GM19043 (cell line): ENCODE measurements around the gene DYNLT2B.
"Not testable (repeated sequence)": the region's sequence is repeated elsewhere in the genome, so short reads cannot be mapped to it uniquely, and the experiment has no call there.

Experiments
- ATAC-seq: cut with Tn5 transposase; IDR thresholded peaks from one replicate; pipeline ENCODE4 v1.9.1; 2021; ENCODE audit warnings: low read depth; ENCODE audit not compliant: unreplicated experiment

Gene DYNLT2B

GRCh38 chr3:196274585-196274984 lies 43.5 kb downstream of the DYNLT2B start:
- ATAC-seq: peak; percentile 88

- no peak for ATAC-seq
Observed at GRCh38 chr3:196273655-196274054, 44.4 kb downstream of the DYNLT2B start.

DNA sequence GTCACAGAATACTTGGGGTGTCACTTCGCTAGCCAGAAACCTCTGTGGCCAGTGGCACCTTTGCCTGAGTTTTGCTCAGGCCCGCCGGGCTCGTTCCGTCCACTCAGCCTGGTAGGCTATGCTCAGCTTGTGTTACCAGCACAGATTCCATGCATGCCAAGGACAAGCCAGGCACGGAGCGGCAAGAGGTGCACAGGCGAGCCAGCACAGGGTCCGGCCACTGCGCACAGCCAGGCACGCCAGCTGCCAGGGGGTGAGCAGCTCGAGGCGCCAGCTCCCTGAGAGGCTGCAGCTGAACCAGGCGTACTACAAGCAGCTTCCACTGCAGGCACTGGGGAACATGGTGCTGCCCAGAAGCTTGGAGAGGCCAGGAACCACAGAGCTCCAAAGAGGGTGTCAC lies 45.2 kb downstream of the DYNLT2B start:
- no peak for ATAC-seq

- ATAC-seq: no peak
Observed at GRCh38 chr3:196270499-196270898, 47.5 kb downstream of the DYNLT2B start.

DNA sequence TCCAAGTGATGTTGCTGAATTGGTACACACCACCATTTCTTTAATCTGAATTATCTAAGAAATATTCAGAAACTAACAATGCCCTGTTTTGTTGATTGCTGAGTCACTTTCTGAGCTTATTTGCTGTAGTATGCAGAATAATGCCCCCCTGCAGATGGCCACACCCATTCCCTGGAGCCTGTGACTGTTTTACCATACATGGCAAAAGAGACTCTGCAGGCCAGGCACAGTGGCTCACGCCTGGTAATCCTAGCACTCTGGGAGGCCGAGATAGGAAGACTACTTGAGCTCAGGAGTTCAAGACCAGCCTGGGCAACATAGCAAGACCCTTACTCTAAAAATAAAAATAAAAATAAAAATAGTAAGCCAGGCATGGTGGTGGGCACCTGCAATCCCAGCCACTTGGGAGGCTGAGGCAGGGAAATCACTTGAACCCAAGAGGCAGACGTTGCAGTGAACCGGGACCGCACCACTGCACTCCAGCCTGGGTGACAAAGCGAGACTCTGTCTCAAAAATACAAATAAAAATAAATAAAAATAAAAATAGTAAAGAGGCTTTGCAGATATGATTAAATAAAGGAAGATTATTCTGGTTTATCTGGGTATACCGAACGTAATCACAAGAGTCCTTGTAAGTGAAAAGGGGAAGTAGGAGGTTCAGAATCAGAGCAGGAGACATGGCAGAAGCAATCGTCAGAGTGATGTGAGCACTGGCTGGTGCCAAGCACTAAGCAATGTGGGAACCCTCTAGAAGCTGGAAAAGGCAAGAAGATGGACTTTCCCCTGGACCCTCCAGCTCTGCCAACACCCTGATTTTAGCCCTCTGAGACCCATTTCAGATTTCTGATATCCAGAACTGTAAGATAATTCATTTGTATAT lies 49.5 kb downstream of the DYNLT2B start:
- no peak for ATAC-seq

GRCh38 chr3:196263819-196264218 lies 54.2 kb downstream of the DYNLT2B start:
- ATAC-seq: no peak

DNA sequence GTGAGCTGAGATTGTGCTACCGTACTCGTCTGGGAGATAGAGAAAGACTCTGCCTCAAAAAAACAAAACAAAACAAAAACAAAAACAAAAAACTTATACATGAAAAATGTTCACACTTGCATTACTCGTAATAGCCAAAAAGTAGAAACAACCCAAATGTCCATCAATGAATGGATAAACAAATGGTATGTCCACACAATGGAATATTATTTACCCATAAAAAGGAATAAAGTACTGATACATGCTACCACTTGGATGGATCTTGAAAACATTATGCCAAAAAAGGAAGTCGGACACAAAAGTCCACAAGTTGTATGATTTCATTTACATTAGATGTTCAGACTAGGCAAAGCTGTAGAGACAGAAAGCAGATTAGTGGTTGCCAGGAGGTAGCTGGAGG lies 57.3 kb downstream of the DYNLT2B start:
- no peak for ATAC-seq

- ATAC-seq: no peak
Observed at GRCh38 chr3:196255776-196256175, 62.3 kb downstream of the DYNLT2B start.

GRCh38 chr3:196254376-196255283 lies 63.4 kb downstream of the DYNLT2B start:
- no peak for ATAC-seq

DNA sequence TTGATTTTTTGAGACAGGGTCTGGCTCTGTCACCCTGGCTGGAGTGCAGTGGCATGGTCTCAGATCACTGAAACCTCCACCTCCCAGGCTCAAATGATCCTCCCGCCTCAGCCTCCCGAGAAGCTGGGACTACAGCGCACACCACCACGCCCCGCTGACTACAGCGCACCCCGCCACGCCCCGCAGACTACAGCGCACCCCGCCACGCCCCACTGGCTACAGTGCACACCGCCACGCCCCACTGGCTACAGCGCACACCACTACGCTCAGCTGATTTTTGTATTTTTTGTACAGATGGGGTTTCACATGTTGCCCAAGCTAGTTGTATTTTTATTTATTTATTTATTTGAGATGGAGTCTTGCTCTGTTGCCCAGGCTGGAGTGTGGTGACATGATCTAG lies 66.1 kb downstream of the DYNLT2B start:
- no peak for ATAC-seq

DNA sequence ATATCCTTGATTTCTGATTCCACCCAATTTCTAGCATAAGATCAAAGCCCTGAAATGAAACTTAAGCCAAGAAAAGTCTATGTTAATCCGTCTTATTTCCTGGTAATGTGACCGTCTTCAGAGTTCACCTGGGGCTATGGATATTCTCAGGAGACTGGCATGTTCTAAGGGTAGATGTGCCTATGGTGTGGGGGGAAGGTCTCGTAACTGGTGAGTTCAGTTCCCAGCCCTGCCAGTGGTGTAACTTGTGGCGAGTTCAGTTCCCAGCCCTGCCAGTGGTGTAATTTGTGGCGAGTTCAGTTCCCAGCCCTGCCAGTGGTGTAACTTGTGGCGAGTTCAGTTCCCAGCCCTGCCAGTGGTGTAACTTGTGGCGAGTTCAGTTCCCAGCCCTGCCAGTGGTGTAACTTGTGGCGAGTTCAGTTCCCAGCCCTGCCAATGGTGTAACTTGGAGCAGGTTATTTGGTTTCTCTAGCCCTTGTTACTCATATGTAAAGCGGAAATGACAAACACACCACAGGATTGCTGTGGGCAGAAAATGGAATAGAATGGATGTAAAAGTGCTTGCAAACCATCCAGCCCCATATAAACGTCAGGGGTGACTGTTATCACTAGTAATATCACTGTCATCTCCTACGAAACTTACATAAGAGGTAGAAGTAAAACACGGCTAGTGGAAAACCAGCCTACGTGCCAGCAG lies 71.3 kb downstream of the DYNLT2B start:
- ATAC-seq: no peak

DNA sequence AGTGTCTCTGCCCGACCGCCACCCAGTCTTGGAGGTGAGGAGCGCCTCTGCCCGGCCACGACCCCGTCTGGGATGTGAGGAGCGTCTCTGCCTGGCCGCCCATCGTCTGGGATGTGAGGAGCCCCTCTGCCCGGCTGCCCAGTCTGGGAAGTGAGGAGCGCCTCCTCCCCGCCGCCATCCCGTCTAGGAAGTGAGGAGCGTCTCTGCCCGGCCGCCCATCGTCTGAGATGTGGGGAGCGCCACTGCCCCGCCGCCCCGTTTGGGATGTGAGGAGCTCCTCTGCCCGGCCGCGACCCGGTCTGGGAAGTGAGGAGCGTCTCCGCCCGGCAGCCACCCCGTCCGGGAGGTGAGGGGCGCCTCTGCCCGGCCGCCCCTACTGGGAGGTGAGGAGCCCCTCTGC lies 73.9 kb downstream of the DYNLT2B start:
- ATAC-seq: not testable (repeated sequence)

DNA sequence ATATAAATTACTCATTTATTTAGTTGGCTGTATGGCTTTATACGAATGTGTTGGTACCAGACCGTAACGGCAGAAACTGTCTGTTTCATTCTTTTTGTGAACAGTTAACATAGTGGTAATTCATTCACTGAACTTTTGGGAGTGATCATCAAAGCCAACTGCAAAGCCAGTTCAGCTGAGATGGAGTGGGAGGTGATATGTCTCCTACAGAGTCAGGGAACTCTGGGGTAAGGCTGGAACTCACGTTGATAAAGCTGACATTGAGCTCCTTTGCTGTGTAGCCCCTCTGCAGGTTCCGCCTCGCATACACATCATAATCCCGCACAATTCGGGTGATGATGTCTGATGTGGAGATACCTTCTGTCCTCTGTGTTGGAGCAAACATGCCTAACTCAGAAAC lies 76.3 kb downstream of the DYNLT2B start:
- no peak for ATAC-seq
